ENCODE data around the gene FBN1. TPM values are rescaled to one million over a fixed set of nuclear protein-coding genes. Genes with fewer than 3 reads are reported as not detected.

Gene FBN1
- total and polyA plus RNA-seq, 2 donors (not counting 3 experiments of a cell fraction or from before 2014, with no cell fraction given): 107 to 111 TPM

DNA sequence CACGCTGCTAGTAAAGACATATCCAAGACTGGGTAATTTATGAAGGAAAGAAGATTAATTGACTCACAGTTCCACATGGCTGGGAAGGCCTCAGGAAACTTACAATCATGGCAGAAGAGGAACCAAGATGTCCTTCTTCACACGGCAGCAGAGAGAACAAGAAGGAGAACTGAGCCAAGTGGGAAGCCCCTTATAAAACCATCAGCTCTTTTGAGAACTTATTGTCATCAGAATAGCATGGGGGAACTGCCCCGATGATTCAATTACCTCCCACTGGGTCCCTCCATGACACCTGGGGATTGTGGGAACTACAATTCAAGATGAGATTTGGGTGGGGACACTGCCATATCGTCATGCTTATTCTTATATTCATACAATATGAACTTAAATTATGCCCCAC lies 265.3 kb downstream of the FBN1 start:
- Histone ChIP-seq H3K4me2 (ENCODE audit: insufficient read depth, low read length) (no peak overlapping the region), H3K4me1 (ENCODE audit: control insufficient read depth, extremely low read depth, insufficient read depth, low read length) (peaks cover 22% of the 10 kb centered on the region), H4K20me1 (replicated peaks; ENCODE audit: control insufficient read depth, extremely low read depth, insufficient read depth, low read length) (no peaks in the 10 kb centered on the region), H2AFZ (ENCODE audit: low read depth, low read length) (no peak overlapping the region), H3K27me3 (ENCODE audit: control insufficient read depth in 2 of 2, insufficient read depth in 2 of 2, low read length in 2 of 2) (no peaks in the 10 kb centered on the region), H3K36me3 (ENCODE audit: control insufficient read depth in 2 of 2, extremely low read depth in 1 of 2, insufficient read depth in 2 of 2, low read length in 2 of 2) (no peaks in the 10 kb centered on the region), H3K9ac (replicated peaks; ENCODE audit: extremely low read depth, insufficient read depth, low read length) (no peak overlapping the region), H3K27ac (ENCODE audit: insufficient read depth, low read depth, low read length) (no peak overlapping the region), H3K9me1 (replicated peaks; ENCODE audit: control insufficient read depth, extremely low read depth, insufficient read depth, low read length) (no peaks in the 10 kb centered on the region), H3K4me3 (replicated peaks in 1 of 3; ENCODE audit: insufficient read depth in 1 of 3, low read depth in 1 of 3, low read length in 3 of 3) (no peak overlapping the region), H3K9me3 (replicated peaks; ENCODE audit: control insufficient read depth, insufficient read depth, low read length) (no peaks in the 10 kb centered on the region), H3K79me2 (ENCODE audit: control insufficient read depth, insufficient read depth, low read length) (no peaks in the 10 kb centered on the region)
- ChIA-PET POLR2A (interaction anchor here (0.5 kb wide), 1 partner anchor 10 kb away, joined by 3 read pairs; no protein-coding TSS in a partner anchor), CTCF (no interaction called here)
- no peak for TF ChIP-seq EZH2 (IDR thresholded peaks at IDR 0.05; ENCODE audit: borderline replicate concordance, low read depth, low read length, severe bottlenecking)
- TF ChIP-seq, protein P1, sequence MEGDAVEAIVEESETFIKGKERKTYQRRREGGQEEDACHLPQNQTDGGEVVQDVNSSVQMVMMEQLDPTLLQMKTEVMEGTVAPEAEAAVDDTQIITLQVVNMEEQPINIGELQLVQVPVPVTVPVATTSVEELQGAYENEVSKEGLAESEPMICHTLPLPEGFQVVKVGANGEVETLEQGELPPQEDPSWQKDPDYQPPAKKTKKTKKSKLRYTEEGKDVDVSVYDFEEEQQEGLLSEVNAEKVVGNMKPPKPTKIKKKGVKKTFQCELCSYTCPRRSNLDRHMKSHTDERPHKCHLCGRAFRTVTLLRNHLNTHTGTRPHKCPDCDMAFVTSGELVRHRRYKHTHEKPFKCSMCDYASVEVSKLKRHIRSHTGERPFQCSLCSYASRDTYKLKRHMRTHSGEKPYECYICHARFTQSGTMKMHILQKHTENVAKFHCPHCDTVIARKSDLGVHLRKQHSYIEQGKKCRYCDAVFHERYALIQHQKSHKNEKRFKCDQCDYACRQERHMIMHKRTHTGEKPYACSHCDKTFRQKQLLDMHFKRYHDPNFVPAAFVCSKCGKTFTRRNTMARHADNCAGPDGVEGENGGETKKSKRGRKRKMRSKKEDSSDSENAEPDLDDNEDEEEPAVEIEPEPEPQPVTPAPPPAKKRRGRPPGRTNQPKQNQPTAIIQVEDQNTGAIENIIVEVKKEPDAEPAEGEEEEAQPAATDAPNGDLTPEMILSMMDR (IDR thresholded peaks at IDR 0.05; ENCODE audit: extremely low read depth in 1 of 2, insufficient read depth in 1 of 2, low read depth in 1 of 2, low read length in 2 of 2): no peak
- no peak for TF ChIP-seq POLR2AphosphoS5 (IDR thresholded peaks at IDR 0.05; ENCODE audit: insufficient read depth, low read depth, low read length)
- no peak for TF ChIP-seq JUN (IDR thresholded peaks at IDR 0.05; ENCODE audit: borderline replicate concordance, insufficient read depth, insufficient read length, low read depth)
- no peak for TF ChIP-seq POLR2A (IDR thresholded peaks at IDR 0.05; ENCODE audit: low read depth, low read length)
- TF ChIP-seq MYC (IDR thresholded peaks at IDR 0.05; ENCODE audit: low read depth, low read length): no peak
- no peak for TF ChIP-seq GATA2 (IDR thresholded peaks at IDR 0.05; ENCODE audit: insufficient read depth, insufficient read length, low read depth, low read length)
- TF ChIP-seq, protein P2, sequence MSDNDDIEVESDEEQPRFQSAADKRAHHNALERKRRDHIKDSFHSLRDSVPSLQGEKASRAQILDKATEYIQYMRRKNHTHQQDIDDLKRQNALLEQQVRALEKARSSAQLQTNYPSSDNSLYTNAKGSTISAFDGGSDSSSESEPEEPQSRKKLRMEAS (IDR thresholded peaks at IDR 0.05; ENCODE audit: insufficient read depth, insufficient read length): no peak
- TF ChIP-seq FOS (IDR thresholded peaks at IDR 0.05; ENCODE audit: borderline replicate concordance, insufficient read depth, low read length): no peak
- FAIRE-seq: no peak
- DNase-seq (ENCODE audit: low read depth, low spot score): no peak
- intact Hi-C loops (cut with micrococcal nuclease) (no loop called here), dilution Hi-C loops (cut with MboI; ENCODE audit: extremely low pct_ligation_motif_present, low sequenced_read_pairs) (no loop called here)
- BruUV-seq (replicated peaks): no TSS peak

Measured in endothelial cell of umbilical vein (primary cell).